ENCODE results near the gene MACROD1. TPM values are rescaled to one million over a fixed set of nuclear protein-coding genes. Genes with fewer than 3 reads are reported as not detected.

The MACROD1 gene
- total and polyA plus RNA-seq, 10 of the 15 experiments (the other 5 are each of a cell fraction or from before 2014, with no cell fraction given) = 1.2 to 22.7 (median 11.3) TPM; not detected in 1

GRCh38 chr11:64083398-64084080, 82.4 kb downstream of the MACROD1 start (continued):
- TF ChIP-seq NKRF (conservative IDR thresholded peaks at IDR 0.05) (no peak), ZBED1 (IDR thresholded peaks at IDR 0.05; ENCODE audit: borderline replicate concordance) (no peak), SMAD5 (IDR thresholded peaks at IDR 0.05; ENCODE audit: low read depth) (no peak), ETV6 (conservative IDR thresholded peaks at IDR 0.05 in 1 of 2, IDR thresholded peaks at IDR 0.05 in 1 of 2; ENCODE audit: borderline replicate concordance in 1 of 2, low read depth in 1 of 2) (no peak), EZH2 (IDR thresholded peaks at IDR 0.05; ENCODE audit: borderline replicate concordance, control insufficient read depth, low read depth, low read length) (no peak), ZNF592 (IDR thresholded peaks at IDR 0.05) (no peak), ZNF217 (IDR thresholded peaks at IDR 0.05) (no peak)

Measured in GM12878 (cell line).